ENCODE measurements around the gene GRM7. TPM values are rescaled to one million over a fixed set of nuclear protein-coding genes. Genes with fewer than 3 reads are reported as not detected.

Gene GRM7
- total RNA-seq, 1 experiment from 2014 or later: not detected

DNA sequence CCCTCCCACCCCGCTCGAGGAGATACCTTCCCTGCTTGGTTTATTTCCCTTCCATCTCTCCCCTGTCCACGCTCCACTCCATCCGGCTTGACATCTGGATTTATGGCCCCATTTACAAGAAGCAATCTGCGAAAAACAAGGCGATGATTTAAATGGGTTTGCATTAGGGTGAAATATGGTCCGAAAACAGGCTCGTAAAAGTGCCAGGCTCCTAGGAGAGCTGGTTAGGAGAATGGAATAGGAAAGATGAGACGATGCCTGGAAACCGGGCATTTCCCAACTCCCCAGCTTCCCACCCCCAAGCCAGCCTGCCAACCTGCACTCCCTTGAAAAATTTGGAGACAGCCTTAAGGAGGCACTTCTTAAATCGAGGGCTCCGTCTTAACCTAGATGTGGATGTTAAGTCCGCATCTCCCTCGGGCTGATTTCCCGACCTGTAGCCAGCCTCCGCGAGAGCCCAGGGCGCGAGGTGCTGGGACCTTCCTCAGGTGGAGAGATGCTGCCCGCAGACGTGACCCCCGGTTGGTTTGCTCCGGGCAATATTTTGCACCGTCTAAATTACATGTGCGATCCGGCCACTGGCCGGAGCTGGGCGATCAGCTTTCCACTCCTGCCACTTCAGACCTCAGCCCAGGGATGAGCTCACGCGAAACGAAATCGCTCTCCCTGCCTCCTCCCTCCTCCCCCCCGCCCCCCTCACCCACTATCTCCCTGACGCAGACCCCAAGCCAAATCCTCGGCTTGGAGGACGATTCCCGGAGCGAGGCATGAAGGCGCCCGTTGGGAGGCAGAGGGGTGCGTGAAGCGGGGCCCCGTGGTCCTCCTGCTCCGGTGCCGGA lies 1.3 kb downstream of the GRM7 start:
- Histone ChIP-seq H3K36me3 (ENCODE audit: low read depth, low read length) (no peaks in the 10 kb centered on the region), H3K27ac (ENCODE audit: low read length) (no peak overlapping the region), H3K4me3 (ENCODE audit: low read length) (no peak overlapping the region), H4K20me1 (ENCODE audit: low read length) (no peaks in the 10 kb centered on the region), H3K79me2 (ENCODE audit: low read length) (no peaks in the 10 kb centered on the region), H3K27me3 (ENCODE audit: low read length) (no peaks in the 10 kb centered on the region), H3K9me2 (replicated peaks; ENCODE audit: low read length) (no peaks in the 10 kb centered on the region), H3K4me2 (ENCODE audit: low read length) (no peak overlapping the region), H3K4me1 (ENCODE audit: insufficient read depth, low read length) (no peaks in the 10 kb centered on the region), H3F3A (ENCODE audit: low read length, unreplicated experiment) (no peaks in the 10 kb centered on the region), H3K9me3 (ENCODE audit: low read length) (peaks cover 10% of the 10 kb centered on the region; the same call in 1 of the 2 replicates), H3K9ac (ENCODE audit: low read length) (no peak overlapping the region), H2AFZ (ENCODE audit: low read length) (no peak overlapping the region)
- ChIA-PET POLR2A (ENCODE audit: unreplicated experiment) (no interaction called here), CTCF (no interaction called here)
- TF ChIP-seq, protein P1, sequence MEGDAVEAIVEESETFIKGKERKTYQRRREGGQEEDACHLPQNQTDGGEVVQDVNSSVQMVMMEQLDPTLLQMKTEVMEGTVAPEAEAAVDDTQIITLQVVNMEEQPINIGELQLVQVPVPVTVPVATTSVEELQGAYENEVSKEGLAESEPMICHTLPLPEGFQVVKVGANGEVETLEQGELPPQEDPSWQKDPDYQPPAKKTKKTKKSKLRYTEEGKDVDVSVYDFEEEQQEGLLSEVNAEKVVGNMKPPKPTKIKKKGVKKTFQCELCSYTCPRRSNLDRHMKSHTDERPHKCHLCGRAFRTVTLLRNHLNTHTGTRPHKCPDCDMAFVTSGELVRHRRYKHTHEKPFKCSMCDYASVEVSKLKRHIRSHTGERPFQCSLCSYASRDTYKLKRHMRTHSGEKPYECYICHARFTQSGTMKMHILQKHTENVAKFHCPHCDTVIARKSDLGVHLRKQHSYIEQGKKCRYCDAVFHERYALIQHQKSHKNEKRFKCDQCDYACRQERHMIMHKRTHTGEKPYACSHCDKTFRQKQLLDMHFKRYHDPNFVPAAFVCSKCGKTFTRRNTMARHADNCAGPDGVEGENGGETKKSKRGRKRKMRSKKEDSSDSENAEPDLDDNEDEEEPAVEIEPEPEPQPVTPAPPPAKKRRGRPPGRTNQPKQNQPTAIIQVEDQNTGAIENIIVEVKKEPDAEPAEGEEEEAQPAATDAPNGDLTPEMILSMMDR (conservative IDR thresholded peaks at IDR 0.05; ENCODE audit: low read depth, low read length): no peak
- no peak for TF ChIP-seq EZH2phosphoT487 (IDR thresholded peaks at IDR 0.05; ENCODE audit: borderline replicate concordance, low read length)
- no peak for TF ChIP-seq EZH2 (IDR thresholded peaks at IDR 0.05; ENCODE audit: low read length, unreplicated experiment)
- DNase-seq (no peak), ATAC-seq (no peak)
- BruUV-seq (replicated peaks): no TSS peak
- intact Hi-C loops (cut with micrococcal nuclease): no loop called here

DNA sequence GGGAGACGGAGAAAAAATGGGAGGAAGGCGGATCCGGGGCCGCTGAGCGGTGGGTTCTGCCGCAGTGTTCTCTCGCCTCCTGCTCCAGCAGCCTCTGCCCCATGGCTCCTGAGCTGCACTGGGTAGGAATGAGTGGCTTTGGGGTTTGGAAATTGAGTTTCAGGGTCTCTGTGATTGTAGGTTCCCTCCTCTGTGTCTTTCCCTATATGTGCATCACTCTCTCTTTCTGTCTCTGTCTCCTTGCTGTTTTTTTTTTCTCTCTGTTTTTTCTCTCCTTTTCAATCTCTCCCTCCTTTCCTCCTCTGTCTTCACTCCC lies 1.9 kb downstream of the GRM7 start:
- Histone ChIP-seq H3K79me2 (ENCODE audit: low read length) (no peaks in the 10 kb centered on the region), H2AFZ (ENCODE audit: low read length) (no peak overlapping the region), H3K36me3 (ENCODE audit: low read depth, low read length) (no peaks in the 10 kb centered on the region), H3K4me2 (ENCODE audit: low read length) (no peak overlapping the region), H3K27me3 (ENCODE audit: low read length) (no peaks in the 10 kb centered on the region), H3K9me3 (ENCODE audit: low read length) (0 out of 2 replicates have a peak, but pooled peaks cover 5% of the 10 kb centered on the region), H3K9ac (ENCODE audit: low read length) (no peak overlapping the region), H3K27ac (ENCODE audit: low read length) (no peak overlapping the region), H3K9me2 (replicated peaks; ENCODE audit: low read length) (no peaks in the 10 kb centered on the region), H3K4me3 (ENCODE audit: low read length) (no peak overlapping the region), H3F3A (ENCODE audit: low read length, unreplicated experiment) (no peaks in the 10 kb centered on the region), H3K4me1 (ENCODE audit: insufficient read depth, low read length) (no peaks in the 10 kb centered on the region), H4K20me1 (ENCODE audit: low read length) (no peaks in the 10 kb centered on the region)
- no peak for ATAC-seq
- TF ChIP-seq EZH2phosphoT487 (IDR thresholded peaks at IDR 0.05; ENCODE audit: borderline replicate concordance, low read length): no peak
- TF ChIP-seq, protein P1 (conservative IDR thresholded peaks at IDR 0.05; ENCODE audit: low read depth, low read length): no peak
- no peak for TF ChIP-seq EZH2 (IDR thresholded peaks at IDR 0.05; ENCODE audit: low read length, unreplicated experiment)
- intact Hi-C loops (cut with micrococcal nuclease): no loop called here
- CTCF ChIA-PET: no interaction called here
- BruUV-seq (replicated peaks): no TSS peak
- DNase-seq: no peak
- POLR2A ChIA-PET (ENCODE audit: unreplicated experiment): no interaction called here

DNA sequence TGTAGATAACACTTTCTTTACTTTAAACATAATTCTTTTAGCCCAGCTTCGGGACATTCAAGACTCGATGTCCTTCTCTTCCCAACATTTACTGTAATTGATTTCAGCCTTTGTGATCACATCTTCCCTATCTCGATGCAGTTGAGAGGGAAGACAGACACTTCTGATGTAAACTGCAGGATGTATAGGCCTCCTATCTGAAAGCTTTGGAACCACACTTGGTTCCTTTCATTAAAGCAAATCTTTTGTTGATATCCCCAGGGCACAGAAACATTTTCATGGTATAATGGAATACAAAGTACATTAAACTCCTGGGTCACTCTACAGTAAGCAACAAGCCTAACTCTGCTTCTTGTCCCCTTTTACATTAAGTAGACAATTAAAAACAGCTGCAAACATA lies 6.4 kb downstream of the GRM7 start:
- TF ChIP-seq, protein P1 (conservative IDR thresholded peaks at IDR 0.05; ENCODE audit: low read depth, low read length): no peak
- TF ChIP-seq EZH2phosphoT487 (IDR thresholded peaks at IDR 0.05; ENCODE audit: borderline replicate concordance, low read length) (no peak), EZH2 (IDR thresholded peaks at IDR 0.05; ENCODE audit: low read length, unreplicated experiment) (no peak)
- Histone ChIP-seq H3K4me1 (ENCODE audit: insufficient read depth, low read length) (no peaks in the 10 kb centered on the region), H2AFZ (ENCODE audit: low read length) (no peak overlapping the region), H3K4me2 (ENCODE audit: low read length) (no peak overlapping the region), H3K9ac (ENCODE audit: low read length) (no peak overlapping the region), H4K20me1 (ENCODE audit: low read length) (no peaks in the 10 kb centered on the region), H3K4me3 (ENCODE audit: low read length) (no peak overlapping the region), H3K27ac (ENCODE audit: low read length) (no peak overlapping the region), H3K27me3 (ENCODE audit: low read length) (no peaks in the 10 kb centered on the region), H3K36me3 (ENCODE audit: low read depth, low read length) (no peaks in the 10 kb centered on the region), H3K9me2 (replicated peaks; ENCODE audit: low read length) (no peaks in the 10 kb centered on the region), H3K79me2 (ENCODE audit: low read length) (no peaks in the 10 kb centered on the region), H3F3A (ENCODE audit: low read length, unreplicated experiment) (no peaks in the 10 kb centered on the region), H3K9me3 (ENCODE audit: low read length) (0 out of 2 replicates have a peak, but pooled peaks cover 5% of the 10 kb centered on the region)
- no TSS peak for BruUV-seq (replicated peaks)
- ATAC-seq: no peak
- POLR2A ChIA-PET (ENCODE audit: unreplicated experiment): no interaction called here
- CTCF ChIA-PET: no interaction called here
- DNase-seq: no peak
- intact Hi-C loops (cut with micrococcal nuclease): no loop called here

All from PC-3 (cell line).